HepG2 (cell line): Measurements from ENCODE around the gene UTP4. TPM values are rescaled to one million over a fixed set of nuclear protein-coding genes. Genes with fewer than 3 reads are reported as not detected.

Experiments used
- AKNA ChIP-seq: sonication (generic); formaldehyde crosslinking; IDR thresholded peaks from 2 replicates; pipeline ENCODE4 v1.4.0; 2020; ENCODE audit warnings: missing genetic modification reagents, borderline replicate concordance
- BCL6 ChIP-seq: IDR thresholded peaks from 2 replicates; pipeline ENCODE4 v1.6.1; 2016; ENCODE audit warnings: missing genetic modification reagents, missing compliant biosample characterization
- BORCS8-MEF2B ChIP-seq: sonication (generic); formaldehyde crosslinking; IDR thresholded peaks from 2 replicates; pipeline ENCODE4 v1.8.0; 2022; ENCODE audit warnings: mild to moderate bottlenecking, missing genetic modification reagents
- CAMTA2 ChIP-seq: sonication (generic); formaldehyde crosslinking; IDR thresholded peaks from 2 replicates; pipeline ENCODE4 v1.4.0; 2020; ENCODE audit warnings: mild to moderate bottlenecking, missing genetic modification reagents, borderline replicate concordance
- DR1 ChIP-seq: sonication (generic); formaldehyde crosslinking; IDR thresholded peaks from 2 replicates; pipeline ENCODE4 v1.8.0; 2021; ENCODE audit warnings: mild to moderate bottlenecking, missing genetic modification reagents, inconsistent platforms
- ETV5 ChIP-seq: IDR thresholded peaks from 2 replicates; pipeline ENCODE4 v1.6.1; 2018; ENCODE audit warnings: missing biosample characterization, missing genetic modification reagents, inconsistent platforms, borderline replicate concordance
- IKZF1 ChIP-seq: fragments of 450-650 bp; IDR thresholded peaks from 2 replicates; pipeline ENCODE4 v1.7.1; 2016
- MTA1 ChIP-seq: sonication (generic); formaldehyde crosslinking; IDR thresholded peaks from 2 replicates; pipeline ENCODE4 v1.4.0; 2020; ENCODE audit warnings: missing genetic modification reagents, mild to moderate bottlenecking, borderline replicate concordance
- MXD1 ChIP-seq: sonication (generic); formaldehyde crosslinking; IDR thresholded peaks from 2 replicates; pipeline ENCODE4 v1.4.0; 2020; ENCODE audit warnings: mild to moderate bottlenecking, missing genetic modification reagents
- NFRKB ChIP-seq: fragments of 450-650 bp; IDR thresholded peaks from 2 replicates; pipeline ENCODE4 v1.6.1; 2017
- POLR2A ChIP-seq, 2 experiments: IDR thresholded peaks; 2 replicates each; pipeline ENCODE4 v1.6.1; 2011; ENCODE audit warnings: low read depth in 2 of 2, low read length in 2 of 2, mild to moderate bottlenecking in 1 of 2, moderate library complexity in 1 of 2; ENCODE audit not compliant: insufficient read depth in 1 of 2
- RXRA ChIP-seq: sonication (generic); formaldehyde crosslinking; IDR thresholded peaks from 2 replicates; pipeline ENCODE4 v1.5.1; 2020; ENCODE audit warnings: missing genetic modification reagents
- SMARCC2 ChIP-seq: fragments of 450-650 bp; IDR thresholded peaks from 2 replicates; pipeline ENCODE4 v1.6.1; 2017; ENCODE audit warnings: antibody characterized with exemption, mild to moderate bottlenecking
- SP2 ChIP-seq: sonication (generic); formaldehyde crosslinking; IDR thresholded peaks from 2 replicates; pipeline ENCODE4 v1.5.1; 2020; ENCODE audit warnings: mild to moderate bottlenecking, missing genetic modification reagents
- TEAD2 ChIP-seq: sonication (generic); formaldehyde crosslinking; IDR thresholded peaks from 2 replicates; pipeline ENCODE4 v1.9.0; 2021; ENCODE audit warnings: missing genetic modification reagents
- ZNF256 ChIP-seq: sonication (generic); formaldehyde crosslinking; conservative IDR thresholded peaks from 2 replicates; pipeline ENCODE4 v1.4.0; 2020; ENCODE audit warnings: missing genetic modification reagents
- ZNF280D ChIP-seq: sonication (generic); formaldehyde crosslinking; IDR thresholded peaks from 2 replicates; pipeline ENCODE4 v1.5.1; 2020; ENCODE audit warnings: mild to moderate bottlenecking, missing genetic modification reagents
- ZNF282 ChIP-seq: fragments of 450-650 bp; IDR thresholded peaks from 2 replicates; pipeline ENCODE4 v1.6.1; 2018; ENCODE audit not compliant: partially characterized antibody
- ZNF460 ChIP-seq: sonication (generic); formaldehyde crosslinking; IDR thresholded peaks from 2 replicates; pipeline ENCODE4 v1.5.1; 2020; ENCODE audit warnings: missing genetic modification reagents, mild to moderate bottlenecking, borderline replicate concordance
- ZNF678 ChIP-seq: sonication (generic); formaldehyde crosslinking; IDR thresholded peaks from 2 replicates; pipeline ENCODE4 v1.4.0; 2020; ENCODE audit warnings: mild to moderate bottlenecking, missing genetic modification reagents
- ZNF740 ChIP-seq: sonication (generic); formaldehyde crosslinking; IDR thresholded peaks from 2 replicates; pipeline ENCODE4 v1.4.0; 2020; ENCODE audit warnings: missing genetic modification reagents
- ZNF747 ChIP-seq: sonication (generic); formaldehyde crosslinking; IDR thresholded peaks from 2 replicates; pipeline ENCODE4 v1.8.1; 2023; ENCODE audit warnings: missing genetic modification reagents, mild to moderate bottlenecking, borderline replicate concordance
- ZNF777 ChIP-seq: sonication (generic); formaldehyde crosslinking; IDR thresholded peaks from 2 replicates; pipeline ENCODE4 v1.4.0; 2020; ENCODE audit warnings: missing genetic modification reagents
- polyA plus RNA-seq, 8 experiments: library from polyadenylated mRNA; depleted of rRNA in 3 of 8; stranded (reverse) in 7 of 8; unstranded in 1 of 8; fragments of >200 nt; fragmentation: Illumina TruSeq in 4 of 8; extraction: Trizol in 4 of 8; gene quantifications; 2 replicates each; pipeline versions ENCODE4 v1.2.1 to v1.2.3, GENCODE V29; 2011 to 2016; ENCODE audit warnings: low read depth in 4 of 8, missing spikeins in 1 of 8, mixed read lengths in 1 of 8; ENCODE audit not compliant: insufficient read depth in 1 of 8
- total RNA-seq, 5 experiments: library from RNA; depleted of rRNA; stranded (reverse); fragments of >200 nt; fragmentation: Illumina TruSeq; extraction: Trizol; gene quantifications; 2 replicates each; pipeline ENCODE4 v1.2.3, GENCODE V29; 2016; ENCODE audit warnings: low read depth in 1 of 5

The UTP4 gene
- total and polyA plus RNA-seq, 2 of the 13 experiments (the other 11 are each of a cell fraction or from before 2014, with no cell fraction given), result 30.0 to 85.8 TPM

GRCh38 chr16:69187446-69188235, 55.2 kb downstream of the UTP4 start (continued):
- no peak for TF ChIP-seq MTA1
- TF ChIP-seq ZNF777 (CRISPR knock-in tag), result no peak
- TF ChIP-seq ZNF740 (CRISPR knock-in tag), result no peak
- no peak for TF ChIP-seq ZNF280D
- peak; percentile 43 for TF ChIP-seq ETV5 (CRISPR knock-in tag)
- no peak for TF ChIP-seq ZNF747
- no peak for TF ChIP-seq RXRA (CRISPR knock-in tag)
- TF ChIP-seq NFRKB, result no peak
- no peak for TF ChIP-seq TEAD2 (CRISPR knock-in tag)
- no peak for TF ChIP-seq ZNF256 (CRISPR knock-in tag)
- TF ChIP-seq AKNA (CRISPR knock-in tag), result no peak
- no peak for TF ChIP-seq IKZF1
- TF ChIP-seq BORCS8-MEF2B (CRISPR knock-in tag), result no peak
- TF ChIP-seq SP2 (CRISPR knock-in tag), result no peak
- no peak for TF ChIP-seq POLR2A (IDR thresholded peaks at IDR 0.05; ENCODE audit: insufficient read depth in 1 of 2, low read depth in 2 of 2, low read length in 2 of 2)
- TF ChIP-seq SMARCC2, result no peak
- no peak for TF ChIP-seq CAMTA2
- no peak for TF ChIP-seq ZNF282
- TF ChIP-seq ZNF678 (CRISPR knock-in tag), result no peak
- TF ChIP-seq DR1 (CRISPR knock-in tag), result no peak
- TF ChIP-seq MXD1 (CRISPR knock-in tag), result peak; percentile 45; the same call in 1 of the 2 replicates
- 0 out of 2 replicates have a peak, but pooled peaks have one; percentile 21 for TF ChIP-seq ZNF460 (CRISPR knock-in tag)
- TF ChIP-seq BCL6 (CRISPR knock-in tag), result no peak
